HepG2 (cell line): ENCODE results near the gene EXOSC9. TPM values are rescaled to one million over a fixed set of nuclear protein-coding genes. Genes with fewer than 3 reads are reported as not detected.
A peak's percentile ranks its signal among the peaks of the same experiment; 100 is the strongest.

Source experiments
- ATF2 ChIP-seq: sonication (generic); formaldehyde crosslinking; IDR thresholded peaks from 2 replicates; pipeline ENCODE4 v1.4.0; 2020; ENCODE audit warnings: missing genetic modification reagents
- ATRX ChIP-seq: sonication (generic); formaldehyde crosslinking; IDR thresholded peaks from 2 replicates; pipeline ENCODE4 v1.4.0; 2020; ENCODE audit warnings: missing genetic modification reagents, borderline replicate concordance
- FLYWCH1 ChIP-seq: sonication (generic); formaldehyde crosslinking; IDR thresholded peaks from 2 replicates; pipeline ENCODE4 v1.8.1; 2023; ENCODE audit warnings: mild to moderate bottlenecking, missing genetic modification reagents
- IRF1 ChIP-seq: sonication (generic); formaldehyde crosslinking; IDR thresholded peaks from 2 replicates; pipeline ENCODE4 v1.4.0; 2020; ENCODE audit warnings: low read depth, mild to moderate bottlenecking, missing genetic modification reagents
- IRX3 ChIP-seq: sonication (generic); formaldehyde crosslinking; IDR thresholded peaks from 2 replicates; pipeline ENCODE4 v1.8.1; 2023; ENCODE audit warnings: mild to moderate bottlenecking, low read depth, missing genetic modification reagents, borderline replicate concordance
- NFE2L2 ChIP-seq: fragments of 150-350 bp; IDR thresholded peaks from 2 replicates; pipeline ENCODE4 v1.6.1; 2014; ENCODE audit warnings: low read length
- RAD21 ChIP-seq: fragments of 450-650 bp; formaldehyde crosslinking; IDR thresholded peaks from 2 replicates; pipeline ENCODE4 v1.5.0; 2020; ENCODE audit warnings: mild to moderate bottlenecking
- RBAK ChIP-seq: sonication (generic); formaldehyde crosslinking; IDR thresholded peaks from 2 replicates; pipeline ENCODE4 v1.5.1; 2020; ENCODE audit warnings: mild to moderate bottlenecking, missing genetic modification reagents
- SRF ChIP-seq: IDR thresholded peaks from 2 replicates; pipeline ENCODE4 v1.6.1; 2011; ENCODE audit warnings: mild to moderate bottlenecking, low read depth, low read length, moderate library complexity
- TCF12 ChIP-seq, 2 experiments: fragments of 450-650 bp in 1 of 2; sonication (generic) in 1 of 2; formaldehyde crosslinking in 1 of 2; IDR thresholded peaks; 2 replicates each; pipeline versions ENCODE4 v1.6.1 to v1.8.0; 2017 to 2022; ENCODE audit warnings: antibody characterized with exemption in 1 of 2, mild to moderate bottlenecking in 1 of 2, missing genetic modification reagents in 1 of 2, moderate library complexity in 1 of 2
- ZNF225 ChIP-seq: sonication (generic); formaldehyde crosslinking; IDR thresholded peaks from 2 replicates; pipeline ENCODE4 v1.4.0; 2020; ENCODE audit warnings: mild to moderate bottlenecking, missing genetic modification reagents
- ZNF331 ChIP-seq: sonication (generic); formaldehyde crosslinking; IDR thresholded peaks from 2 replicates; pipeline ENCODE4 v1.4.0; 2020; ENCODE audit warnings: missing genetic modification reagents
- ZNF572 ChIP-seq: sonication (generic); formaldehyde crosslinking; IDR thresholded peaks from 2 replicates; pipeline ENCODE4 v1.5.1; 2020; ENCODE audit warnings: mild to moderate bottlenecking, missing genetic modification reagents
- ZNF598 ChIP-seq: sonication (generic); formaldehyde crosslinking; IDR thresholded peaks from 2 replicates; pipeline ENCODE4 v1.5.1; 2020; ENCODE audit warnings: mild to moderate bottlenecking, missing genetic modification reagents, borderline replicate concordance
- ZNF616 ChIP-seq: sonication (generic); formaldehyde crosslinking; IDR thresholded peaks from 2 replicates; pipeline ENCODE4 v1.5.0; 2020; ENCODE audit warnings: low read depth, mild to moderate bottlenecking, missing genetic modification reagents
- ZSCAN22 ChIP-seq: sonication (generic); formaldehyde crosslinking; IDR thresholded peaks from 2 replicates; pipeline ENCODE4 v1.4.0; 2020; ENCODE audit warnings: mild to moderate bottlenecking, missing genetic modification reagents
- polyA plus RNA-seq, 8 experiments: library from polyadenylated mRNA; depleted of rRNA in 3 of 8; stranded (reverse) in 7 of 8; unstranded in 1 of 8; fragments of >200 nt; fragmentation: Illumina TruSeq in 4 of 8; extraction: Trizol in 4 of 8; gene quantifications; 2 replicates each; pipeline versions ENCODE4 v1.2.1 to v1.2.3, GENCODE V29; 2011 to 2016; ENCODE audit warnings: low read depth in 4 of 8, missing spikeins in 1 of 8, mixed read lengths in 1 of 8; ENCODE audit not compliant: insufficient read depth in 1 of 8
- total RNA-seq, 5 experiments: library from RNA; depleted of rRNA; stranded (reverse); fragments of >200 nt; fragmentation: Illumina TruSeq; extraction: Trizol; gene quantifications; 2 replicates each; pipeline ENCODE4 v1.2.3, GENCODE V29; 2016; ENCODE audit warnings: low read depth in 1 of 5
- TF ChIP-seq, protein P1 (sequence below): sonication (generic); formaldehyde crosslinking; IDR thresholded peaks from 2 replicates; pipeline ENCODE4 v1.5.0; 2020; ENCODE audit warnings: missing genetic modification reagents, mild to moderate bottlenecking, borderline replicate concordance

The EXOSC9 gene
- total and polyA plus RNA-seq, 2 of the 13 experiments (the other 11 are each of a cell fraction or from before 2014, with no cell fraction given), result 26.0 to 48.0 TPM

- TF ChIP-seq IRF1 (CRISPR knock-in tag) (no peak), ZNF598 (CRISPR knock-in tag) (peak; percentile 74; the same call in 1 of the 2 replicates), FLYWCH1 (CRISPR knock-in tag) (0 out of 2 replicates have a peak, but pooled peaks have one; percentile 72), ZNF616 (CRISPR knock-in tag) (no peak), ZNF331 (CRISPR knock-in tag) (peak; percentile 24; the same call in 1 of the 2 replicates), RBAK (no peak), TCF12 (IDR thresholded peaks at IDR 0.05) (no peak), TCF12 (CRISPR knock-in tag; IDR thresholded peaks at IDR 0.05) (no peak), IRX3 (CRISPR knock-in tag) (no peak; the same call in 1 of the 2 replicates), SRF (peak; percentile 70), ATRX (CRISPR knock-in tag) (no peak), RAD21 (CRISPR knock-in tag) (no peak; the same call in 1 of the 2 replicates), ZNF572 (no peak), ZNF225 (CRISPR knock-in tag) (peak; percentile 80; the same call in 1 of the 2 replicates), NFE2L2 (no peak), ATF2 (CRISPR knock-in tag) (peak; percentile 51; the same call in 1 of the 2 replicates), ZSCAN22 (no peak)
- TF ChIP-seq, protein P1, sequence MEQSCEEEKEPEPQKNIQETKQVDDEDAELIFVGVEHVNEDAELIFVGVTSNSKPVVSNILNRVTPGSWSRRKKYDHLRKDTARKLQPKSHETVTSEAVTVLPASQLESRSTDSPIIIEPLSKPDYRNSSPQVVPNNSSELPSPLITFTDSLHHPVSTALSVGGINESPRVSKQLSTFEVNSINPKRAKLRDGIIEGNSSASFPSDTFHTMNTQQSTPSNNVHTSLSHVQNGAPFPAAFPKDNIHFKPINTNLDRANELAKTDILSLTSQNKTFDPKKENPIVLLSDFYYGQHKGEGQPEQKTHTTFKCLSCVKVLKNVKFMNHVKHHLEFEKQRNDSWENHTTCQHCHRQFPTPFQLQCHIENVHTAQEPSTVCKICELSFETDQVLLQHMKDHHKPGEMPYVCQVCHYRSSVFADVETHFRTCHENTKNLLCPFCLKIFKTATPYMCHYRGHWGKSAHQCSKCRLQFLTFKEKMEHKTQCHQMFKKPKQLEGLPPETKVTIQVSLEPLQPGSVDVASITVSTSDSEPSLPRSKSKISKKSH (CRISPR knock-in tag), result no peak; the same call in 1 of the 2 replicates
Observed at GRCh38 chr4:121823505-121824170, 22.5 kb downstream of the EXOSC9 start, which contains the start of gene CCNA2 (continued).
